ENCODE measurements around the gene PACRG.

The PACRG gene

DNA sequence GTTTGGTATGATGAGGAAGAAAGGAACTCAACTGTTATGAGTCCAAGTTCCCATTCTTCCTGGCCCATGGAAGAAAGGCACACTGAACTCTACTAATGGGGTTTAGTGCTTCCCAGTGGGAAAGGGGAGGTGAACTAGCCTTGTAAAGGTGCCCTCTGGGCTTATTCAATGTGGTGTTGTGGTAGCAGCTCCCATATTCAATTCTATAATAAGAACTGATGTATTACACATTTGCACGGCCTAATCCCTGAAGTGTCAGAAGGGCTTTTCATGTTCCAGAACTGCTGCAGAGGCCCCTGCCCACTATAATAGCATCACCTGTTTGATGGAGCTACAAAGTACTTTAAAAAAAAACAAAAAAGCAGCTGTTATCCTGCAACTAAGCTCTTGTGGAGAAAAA, 17.4 kb upstream of the PACRG start:
- DNase-seq (ENCODE audit: low read depth): no peak

DNA sequence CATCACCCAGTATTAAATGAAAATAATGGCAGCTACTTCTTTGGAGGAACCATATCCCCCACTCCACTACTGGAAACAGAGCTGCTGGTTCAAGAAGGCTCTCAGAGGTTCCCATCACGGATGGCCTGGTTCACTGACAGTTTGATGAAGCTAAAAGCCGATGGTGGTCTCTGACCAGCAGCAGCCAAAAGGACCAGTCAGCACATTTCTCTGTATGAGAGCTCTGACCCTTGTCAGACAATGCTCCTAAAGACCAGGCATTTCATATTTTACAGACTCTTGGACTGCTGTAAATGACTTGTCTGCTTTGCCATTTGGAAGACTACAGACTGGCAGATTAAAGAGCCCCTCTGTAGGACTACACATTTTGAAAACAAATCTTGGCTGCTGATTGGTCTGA, 16.8 kb upstream of the PACRG start:
- no peak for DNase-seq (ENCODE audit: low read depth)

DNA sequence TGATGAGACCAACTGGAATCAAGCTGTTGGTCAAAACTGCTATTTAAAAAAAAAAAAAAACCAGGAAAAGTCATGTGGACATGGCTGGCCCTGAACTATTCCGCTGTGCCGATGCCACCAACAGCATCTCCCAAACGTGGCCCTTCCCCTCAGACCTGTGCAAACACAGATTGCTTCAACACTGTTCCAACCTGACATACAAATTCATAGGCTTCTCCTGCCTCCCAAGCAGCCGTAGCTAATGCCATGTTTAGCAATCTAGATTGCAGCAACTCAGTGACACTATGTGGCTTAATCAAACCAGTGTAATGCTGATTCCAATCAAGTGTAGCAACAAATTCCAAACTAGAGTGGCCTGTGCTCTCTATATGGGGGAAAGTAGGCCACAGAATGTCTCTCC, 16.4 kb upstream of the PACRG start:
- DNase-seq (ENCODE audit: low read depth): no peak

DNA sequence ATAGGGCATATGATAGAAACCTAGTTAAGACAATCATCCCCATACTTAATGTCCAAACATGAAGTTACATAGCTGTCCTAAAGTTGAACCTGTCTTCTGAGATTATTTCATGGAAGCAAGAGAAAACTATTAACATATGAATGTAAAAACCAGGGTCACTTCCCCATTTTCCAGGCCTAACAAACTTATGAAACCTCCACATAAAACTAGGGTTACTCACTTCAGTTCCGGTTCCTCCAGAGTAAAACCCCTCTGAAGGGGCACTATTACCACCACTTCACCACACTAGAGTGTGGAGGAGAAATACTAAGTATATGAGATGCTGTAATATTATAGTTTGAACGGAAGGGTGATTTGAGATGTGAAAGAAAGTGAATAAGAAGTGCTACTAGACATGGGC, 15.1 kb upstream of the PACRG start:
- no peak for DNase-seq (ENCODE audit: low read depth)

DNA sequence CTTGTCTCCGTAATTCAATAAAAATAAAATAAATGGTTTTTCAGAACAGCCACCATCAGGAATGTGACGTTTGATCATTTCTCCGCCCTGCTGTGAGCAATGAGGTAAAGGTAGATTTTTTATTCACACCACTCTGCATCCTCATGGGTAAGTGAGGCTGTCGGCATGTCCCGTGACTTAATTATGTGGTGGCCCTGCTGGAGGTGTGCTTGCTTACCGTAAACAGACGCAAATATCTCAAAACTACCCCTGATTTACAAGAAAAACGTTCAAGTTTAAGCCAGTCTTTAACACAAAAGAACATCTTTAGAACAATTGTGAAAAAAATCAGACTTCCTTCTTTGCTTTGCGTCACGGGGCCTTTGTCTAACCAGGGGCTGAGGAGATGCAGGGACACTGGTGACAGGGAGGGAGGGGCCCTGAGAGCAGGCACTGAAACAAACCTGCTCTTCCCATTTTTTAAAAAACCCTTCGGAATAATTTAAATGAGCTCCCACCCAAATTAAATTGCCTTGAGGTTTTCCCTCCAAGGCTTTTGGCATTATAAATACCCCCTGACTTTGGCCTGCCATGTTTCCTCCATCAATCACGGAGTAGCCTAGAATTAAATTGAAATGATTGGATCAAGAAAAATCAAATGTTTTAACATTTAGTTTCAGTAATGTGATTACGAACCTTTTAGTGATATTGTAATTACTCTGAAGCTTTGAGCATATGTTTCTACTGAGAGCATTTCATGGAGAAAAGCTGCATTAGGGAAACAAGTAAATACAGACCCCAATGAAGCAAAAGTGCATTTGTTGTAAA, 13.6 kb upstream of the PACRG start:
- DNase-seq (ENCODE audit: low read depth): no peak

DNA sequence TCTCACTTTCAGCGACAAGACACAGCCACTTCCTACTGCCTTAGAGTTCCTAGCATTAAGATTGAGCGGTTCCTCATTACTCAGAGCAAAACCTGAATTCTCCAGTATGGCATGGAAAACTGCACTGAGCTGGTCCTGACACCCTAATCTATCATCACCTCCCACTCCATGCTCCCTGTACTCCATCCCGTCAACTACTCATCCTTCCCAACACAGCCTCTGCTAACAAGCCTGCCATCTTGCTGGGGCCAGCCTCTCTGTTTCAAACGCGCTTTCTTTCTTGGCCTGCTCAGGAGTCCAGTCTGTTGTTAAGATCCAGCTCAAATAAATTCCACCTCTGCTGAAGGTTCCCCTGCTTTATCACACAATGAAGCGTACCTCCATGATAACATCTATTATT, 12.2 kb upstream of the PACRG start:
- DNase-seq (ENCODE audit: low read depth): no peak

DNA sequence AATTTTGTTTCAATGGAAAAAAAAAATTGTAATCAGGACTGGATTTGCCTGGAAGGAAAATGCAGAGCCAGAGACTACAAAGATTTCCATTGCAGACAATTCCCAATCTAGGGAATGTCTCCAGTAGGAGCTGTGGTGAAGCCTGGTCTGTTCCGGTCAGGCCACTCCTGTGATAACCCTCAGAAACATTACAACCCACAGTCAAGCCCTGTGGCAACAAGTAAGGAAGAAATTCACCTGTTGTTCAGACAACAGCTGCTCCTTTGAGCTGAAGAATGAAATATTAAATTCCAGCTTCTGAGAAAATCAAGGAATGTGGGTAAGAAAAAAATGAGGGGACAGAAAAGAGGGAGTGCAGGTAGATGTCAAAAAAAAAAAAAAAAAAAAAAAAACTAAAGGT, 8.2 kb upstream of the PACRG start:
- no peak for DNase-seq (ENCODE audit: low read depth)

DNA sequence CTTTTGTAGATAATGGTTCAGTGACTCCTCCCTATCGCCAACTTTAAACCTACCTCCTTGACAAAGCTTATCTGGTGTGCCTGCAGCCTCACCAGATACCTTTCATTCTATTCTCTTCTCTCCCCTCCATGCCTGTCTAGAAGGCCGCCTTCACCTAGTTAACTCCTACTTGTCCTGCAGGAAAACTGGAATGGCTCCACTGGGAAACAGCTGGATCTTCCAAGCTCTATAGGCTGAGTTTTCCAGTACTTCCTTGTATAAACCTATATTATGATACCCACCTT, 6.4 kb upstream of the PACRG start:
- DNase-seq (ENCODE audit: low read depth): no peak

DNA sequence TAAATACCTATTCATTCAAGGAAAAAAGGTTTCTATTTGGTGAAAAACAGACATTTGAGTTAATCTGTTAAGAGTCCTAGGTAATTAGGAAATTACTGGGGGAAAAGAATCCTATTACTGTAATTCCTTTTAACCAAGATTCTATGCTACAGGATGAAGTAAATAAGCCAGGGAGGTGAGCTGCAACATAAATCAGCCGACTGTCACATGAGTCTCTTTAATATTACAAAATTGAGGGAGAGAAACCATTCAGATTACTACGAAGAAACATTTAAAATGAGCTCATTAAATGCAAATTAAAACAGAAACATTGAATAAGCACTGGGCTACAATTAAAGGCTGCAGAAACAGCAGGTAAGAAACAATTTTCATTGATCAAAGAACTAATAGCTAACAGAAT, 5.5 kb upstream of the PACRG start:
- no peak for DNase-seq (ENCODE audit: low read depth)

DNA sequence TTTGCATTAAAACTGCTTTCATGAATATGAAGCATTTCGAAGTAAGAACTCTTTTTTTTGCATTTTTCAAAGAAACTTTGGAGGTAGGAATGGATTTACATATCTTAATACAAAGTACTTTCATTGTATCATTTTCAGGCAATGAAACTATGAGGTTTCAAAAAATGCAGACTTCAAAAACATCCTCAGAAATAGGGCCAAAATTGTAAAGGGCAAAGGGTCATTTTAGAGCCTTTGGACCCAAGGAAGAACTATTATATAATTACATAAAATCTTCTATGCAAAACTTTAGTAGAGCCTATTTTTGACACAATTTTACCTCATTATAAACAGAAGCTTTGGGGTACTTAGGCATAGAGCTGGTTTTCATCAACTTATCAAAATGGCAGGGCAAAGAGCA, 5.1 kb upstream of the PACRG start:
- no peak for DNase-seq (ENCODE audit: low read depth)

DNA sequence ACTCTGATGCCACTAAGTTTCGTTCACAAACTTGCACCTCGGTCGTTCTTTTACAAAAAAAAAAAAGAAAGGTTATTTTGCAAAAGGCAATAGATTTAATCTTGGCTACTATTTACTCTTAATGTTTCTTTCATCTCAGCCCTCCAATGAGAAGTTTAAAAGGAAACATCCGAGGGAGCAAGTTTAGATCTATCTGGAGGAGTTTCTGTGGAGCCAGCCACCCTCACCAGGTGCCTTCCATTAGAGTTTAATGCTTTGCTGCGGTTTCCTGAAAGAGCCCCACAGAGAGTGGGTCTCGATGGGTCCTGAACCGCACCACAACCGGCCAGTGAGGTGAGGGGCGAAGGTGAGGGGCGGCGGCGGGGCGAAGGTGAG, 840 bp upstream of the PACRG start:
- no peak for DNase-seq (ENCODE audit: low read depth)

DNA sequence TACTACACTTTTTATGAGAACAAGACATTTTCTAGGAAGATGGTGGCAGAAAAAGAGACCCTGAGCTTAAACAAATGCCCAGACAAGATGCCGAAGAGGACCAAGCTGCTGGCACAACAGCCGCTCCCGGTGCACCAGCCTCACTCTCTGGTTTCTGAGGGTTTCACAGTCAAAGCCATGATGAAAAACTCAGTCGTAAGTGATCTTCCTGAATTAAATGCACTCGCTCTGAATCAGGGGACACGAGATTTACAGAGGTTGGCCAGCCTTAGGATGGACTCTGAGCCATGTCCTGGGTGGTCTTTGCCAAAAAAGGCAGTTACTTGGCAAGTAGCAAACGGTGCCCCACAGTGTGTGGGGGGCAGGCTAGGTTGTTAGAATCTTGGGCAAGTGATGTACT, 423 bp downstream of the PACRG start:
- no peak for DNase-seq (ENCODE audit: low read depth)

DNA sequence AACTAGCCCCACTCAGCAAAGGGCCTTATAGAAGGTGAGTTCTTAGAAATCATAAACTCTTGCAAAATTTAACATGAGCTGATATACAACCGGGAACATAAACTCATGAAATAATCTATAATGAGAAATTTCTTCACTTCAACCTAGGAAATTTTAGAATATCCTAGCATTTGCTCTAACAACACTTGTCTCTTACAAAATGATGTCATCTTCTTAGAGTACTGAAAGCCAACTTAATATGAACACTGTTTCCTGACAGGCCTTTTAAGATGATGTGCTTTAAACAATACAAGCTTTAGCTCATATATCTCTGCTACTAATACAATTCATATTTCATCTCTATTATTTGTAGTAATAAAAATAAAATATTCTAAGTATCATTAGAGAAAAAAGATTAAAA, 932 bp downstream of the PACRG start:
- DNase-seq (ENCODE audit: low read depth): no peak

DNA sequence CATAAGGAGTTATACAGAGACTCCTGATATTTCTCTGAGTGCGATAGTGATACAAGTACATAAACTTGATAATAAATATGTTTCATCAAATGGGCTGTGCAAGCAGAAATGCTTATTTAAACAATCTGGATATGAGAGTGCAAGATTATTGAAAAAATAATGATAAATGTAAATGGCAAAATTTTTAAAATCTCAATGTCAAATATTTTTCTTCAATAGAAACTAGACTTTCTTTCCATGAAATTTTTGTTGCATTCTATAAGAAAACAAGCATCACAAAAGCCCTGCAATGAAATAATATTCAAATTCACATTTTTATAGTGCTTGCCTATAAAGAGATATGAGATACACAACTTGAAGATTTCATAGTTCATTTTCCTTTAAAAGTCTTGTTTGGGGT, 2.7 kb downstream of the PACRG start:
- no peak for DNase-seq (ENCODE audit: low read depth)

DNA sequence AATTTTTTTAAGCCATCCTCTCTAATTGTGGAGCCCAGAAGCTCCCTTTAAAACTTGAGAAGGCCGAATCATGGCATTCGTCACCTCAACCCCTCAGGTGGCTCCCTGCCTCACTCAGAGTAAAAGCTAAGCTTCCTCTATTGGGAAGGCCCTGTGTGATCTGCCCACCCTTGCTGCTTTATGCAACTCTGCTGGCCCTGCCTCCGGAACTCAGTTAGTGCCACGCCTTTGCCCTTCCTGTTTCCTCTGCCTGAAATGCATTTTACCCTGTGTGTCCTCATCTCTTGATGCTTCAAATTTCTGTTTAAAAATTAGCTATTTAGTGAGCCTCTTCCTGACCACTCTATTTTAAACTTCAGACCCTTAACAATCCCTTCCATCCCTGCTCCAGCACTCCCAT, 5.7 kb downstream of the PACRG start:
- DNase-seq (ENCODE audit: low read depth): no peak

DNA sequence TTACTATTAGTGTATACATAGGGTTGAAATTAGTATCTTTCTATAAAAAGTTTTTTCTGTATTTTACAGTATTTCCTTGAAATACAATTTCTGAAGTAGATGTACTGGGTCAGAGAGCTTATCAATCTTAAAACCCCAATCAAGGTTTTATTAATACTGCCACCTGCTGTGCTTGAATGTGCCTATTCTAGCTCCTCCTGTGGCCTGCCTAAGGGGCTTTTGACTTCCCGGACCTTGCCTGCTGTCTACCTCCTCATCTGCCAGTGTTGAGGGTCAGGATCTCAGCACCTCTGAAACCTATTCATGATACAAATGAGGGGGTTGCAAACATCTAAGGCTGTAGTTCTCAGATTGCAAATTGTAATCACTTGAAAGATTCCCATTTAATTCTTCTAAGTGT, 9.2 kb downstream of the PACRG start:
- no peak for DNase-seq (ENCODE audit: low read depth)

DNA sequence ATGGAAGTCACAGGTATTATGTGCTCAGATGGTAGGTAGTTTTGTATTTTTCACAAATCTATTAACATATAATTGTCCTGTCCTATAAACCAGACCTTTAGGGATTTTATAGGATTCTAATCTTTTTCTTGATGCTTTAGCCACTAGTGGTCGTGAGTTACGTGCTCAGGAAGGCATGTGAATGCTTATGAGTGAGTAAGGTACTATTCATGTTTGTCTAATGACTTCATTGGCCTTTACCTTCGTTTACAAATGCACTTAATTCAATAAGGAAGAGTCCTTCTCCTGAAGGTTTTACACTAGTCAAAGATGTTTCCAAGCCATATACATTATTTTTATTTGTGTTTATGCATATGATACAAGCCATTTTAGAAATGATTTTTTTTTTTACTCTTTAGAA, 23.0 kb downstream of the PACRG start:
- no peak for DNase-seq (ENCODE audit: low read depth)

DNA sequence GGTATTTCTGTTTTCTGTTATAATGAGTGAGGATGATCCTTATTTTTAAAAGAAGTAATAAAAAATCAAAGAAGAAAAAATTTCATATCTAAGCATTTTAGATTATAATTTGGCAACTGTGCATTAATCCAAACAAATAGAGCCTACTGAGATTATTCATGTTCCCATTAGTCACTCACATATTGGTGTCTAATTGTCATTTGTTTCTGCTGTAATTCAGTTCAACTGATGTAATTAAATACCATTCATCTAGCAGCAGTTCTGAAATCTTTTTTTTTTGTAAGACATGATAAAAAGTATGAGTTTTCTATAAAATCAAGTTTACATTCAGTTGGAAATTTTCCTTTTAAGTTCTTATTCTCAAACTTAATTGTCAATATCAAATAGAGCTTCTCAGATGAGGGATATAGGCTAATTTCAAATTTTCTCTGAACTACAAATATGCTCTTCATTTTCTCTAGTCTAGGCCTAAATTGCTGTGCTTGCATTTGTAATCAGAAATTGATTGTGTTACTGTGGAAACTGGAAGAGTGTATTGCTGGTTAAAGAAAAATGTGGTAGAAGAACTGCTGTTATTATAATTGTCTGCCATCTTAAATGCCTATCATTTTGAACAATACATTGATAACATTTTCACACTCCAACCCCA, 23.6 kb downstream of the PACRG start:
- DNase-seq (ENCODE audit: low read depth): no peak

DNA sequence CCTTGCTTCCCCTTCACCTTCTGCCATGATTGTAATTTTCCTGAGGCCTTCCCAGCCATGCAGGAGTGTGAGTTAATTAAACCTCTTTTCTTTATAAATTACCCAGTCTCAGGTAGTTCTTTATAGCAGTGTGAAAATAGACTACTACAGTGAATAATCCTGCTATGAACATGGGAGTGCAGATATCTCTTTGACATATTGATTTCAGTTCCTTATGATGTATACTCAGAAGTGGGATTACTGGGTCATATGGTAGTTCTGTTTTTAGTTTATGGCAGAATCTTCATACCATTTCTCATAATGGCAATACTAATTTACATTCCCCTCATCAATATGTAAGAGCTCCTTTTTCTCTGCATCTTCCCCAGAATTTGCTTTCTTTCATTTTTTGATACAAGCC, 26.0 kb downstream of the PACRG start:
- DNase-seq (ENCODE audit: low read depth): no peak

DNA sequence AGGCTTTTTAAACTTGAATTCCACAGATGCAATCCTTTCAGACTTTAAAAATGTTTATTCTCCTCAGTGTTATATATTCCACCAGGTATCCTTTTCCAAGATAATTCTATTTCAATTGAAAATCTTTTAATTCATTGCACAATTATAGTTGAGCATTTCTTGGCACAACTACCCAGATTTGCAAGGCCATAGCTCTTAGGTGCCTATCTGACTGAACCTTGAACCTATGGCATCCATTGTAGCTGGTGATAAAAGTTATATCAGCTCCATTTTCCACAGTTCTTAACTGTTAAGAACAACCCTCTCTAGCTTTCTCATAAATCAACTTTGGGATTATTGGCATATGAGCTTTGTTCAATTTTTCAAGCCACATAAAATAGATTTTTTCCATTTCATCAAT, 42.4 kb downstream of the PACRG start:
- DNase-seq (ENCODE audit: low read depth): no peak

DNA sequence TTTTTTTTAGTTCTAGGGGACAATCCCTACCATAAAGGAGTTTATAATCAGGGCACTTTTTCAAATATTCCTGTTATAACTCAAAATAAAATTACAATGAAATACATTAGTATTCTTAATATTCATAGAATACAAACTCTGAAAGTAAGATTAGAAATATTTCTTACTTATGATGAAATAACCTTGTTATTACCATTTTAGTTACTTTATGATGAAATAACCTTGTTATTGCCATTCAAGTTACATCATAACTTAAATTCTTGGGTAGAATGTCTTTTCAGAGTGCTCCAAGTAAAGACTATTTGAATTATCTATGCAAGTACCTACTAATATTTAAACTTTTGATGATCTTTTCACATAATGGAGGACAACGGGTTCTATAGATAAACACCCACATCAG, 43.2 kb downstream of the PACRG start:
- DNase-seq (ENCODE audit: low read depth): no peak

DNA sequence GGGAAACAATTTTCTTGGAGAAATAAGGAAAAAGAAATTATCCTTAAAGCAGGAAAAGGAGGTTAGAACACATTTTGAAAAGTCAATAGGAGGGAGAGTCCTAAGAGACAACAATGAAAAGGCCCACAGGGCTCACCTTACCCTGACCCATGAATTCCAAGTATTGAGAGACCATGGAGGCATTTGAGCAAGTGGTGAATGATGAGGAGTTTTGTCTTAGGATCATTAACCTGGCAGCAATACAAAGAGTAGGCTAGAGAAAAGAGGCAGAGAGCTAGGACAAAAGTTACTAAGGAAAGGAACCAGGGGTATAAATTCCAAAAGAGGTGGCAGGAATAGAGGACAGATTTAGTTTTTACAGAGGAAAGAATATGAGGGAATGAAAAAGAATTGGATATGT, 44.7 kb downstream of the PACRG start:
- DNase-seq (ENCODE audit: low read depth): no peak

DNA sequence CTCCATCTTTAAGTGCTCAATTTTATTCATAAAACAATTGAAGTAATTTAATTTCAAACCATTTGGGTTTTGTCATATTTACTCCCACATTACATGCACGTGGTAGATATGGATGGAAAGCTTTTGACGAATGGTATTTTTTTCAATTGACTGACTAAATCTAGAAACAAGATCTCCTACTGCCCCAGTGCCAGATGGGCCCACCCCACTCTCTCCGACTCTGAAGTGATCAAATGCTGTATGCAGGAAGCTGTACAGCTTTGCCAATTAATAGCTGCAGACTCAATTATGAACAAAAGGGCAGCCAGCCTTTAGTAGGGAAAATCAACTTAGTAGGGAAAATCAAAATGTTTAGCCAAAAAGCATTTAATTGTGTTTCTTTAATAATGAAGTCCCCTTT, 46.2 kb downstream of the PACRG start:
- no peak for DNase-seq (ENCODE audit: low read depth)

DNA sequence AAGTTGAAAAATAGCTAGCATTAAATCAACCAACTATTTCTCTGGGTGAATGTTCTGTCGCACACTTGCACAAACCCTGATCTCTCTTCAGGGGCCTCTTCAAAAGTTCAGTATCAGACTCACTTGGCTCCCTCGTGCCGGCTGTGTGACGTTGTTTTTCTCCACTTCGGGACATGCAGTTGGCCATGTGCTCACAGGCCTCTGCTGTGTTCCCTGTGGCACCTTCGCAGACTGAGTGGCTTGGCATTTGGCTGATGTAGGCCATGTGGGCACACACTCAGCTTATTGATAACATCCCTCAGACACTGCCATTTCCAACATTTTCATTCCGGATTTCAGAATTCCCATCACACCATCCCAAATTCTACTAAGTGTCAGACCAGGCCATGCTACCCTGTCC, 49.3 kb downstream of the PACRG start:
- DNase-seq (ENCODE audit: low read depth): no peak

DNA sequence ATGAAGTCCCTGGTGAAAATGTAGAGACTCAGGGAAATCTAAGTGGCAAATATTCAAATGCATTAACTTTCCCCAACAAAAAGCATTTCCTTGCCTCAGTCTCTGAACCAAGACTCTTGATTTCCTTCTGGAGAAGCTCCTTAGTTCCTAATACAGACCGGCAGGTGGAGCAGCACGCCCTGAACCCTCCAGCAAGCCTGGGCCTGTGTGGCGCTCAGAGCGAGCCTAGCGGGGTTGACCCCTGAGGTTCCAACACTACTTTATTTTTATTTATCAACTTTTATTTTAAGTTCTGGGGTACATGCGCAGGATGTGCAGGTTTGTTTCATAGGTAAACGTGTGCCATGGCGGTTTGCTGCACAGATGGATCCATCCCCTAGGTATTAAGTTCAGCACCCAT, 50.8 kb downstream of the PACRG start:
- DNase-seq (ENCODE audit: low read depth): no peak

All from stimulated activated CD8-positive, alpha-beta memory T cell treated with anti-CD3 and anti-CD28 coated beads, Interleukin-12 subunit alpha, Interleukin-12 subunit beta, amount 100 ng/mL, for 1 hour (primary cell).